Endothelial cell of umbilical vein (primary cell): ENCODE measurements around the gene CLCN4. TPM values are rescaled to one million over a fixed set of nuclear protein-coding genes. Genes with fewer than 3 reads are reported as not detected.

ENCODE experiments used
- BruUV-seq: library from RNA; stranded (reverse); fragments of 400-500 nt; replicated peaks from 2 replicates; lab custom pipeline; 2021; lab: Mats Ljungman, UMichigan
- CTCF ChIA-PET: fragments of 300-600, 350-600 bp; sonication (Branson Sonifier 250); formaldehyde crosslinking; loops from one replicate; lab custom pipeline; 2021; ENCODE audit warnings: antibody characterized with exemption, inconsistent platforms; lab: Charles Lee
- POLR2A ChIA-PET: fragments of 300-600, 350-600 bp; sonication (Branson Sonifier 250); formaldehyde crosslinking; loops from one replicate; lab custom pipeline; 2021; ENCODE audit warnings: antibody characterized with exemption, inconsistent platforms; lab: Charles Lee
- DNase-seq: peaks from one replicate; pipeline ENCODE4 v3.0.0-alpha.2; 2011; ENCODE audit warnings: low read depth, low spot score
- FAIRE-seq: peaks from 2 replicates; lab custom pipeline; 2011; peaks lifted over from hg19 to GRCh38; lab: Jason Lieb, UNC
- H2AFZ ChIP-seq: 2 replicates; pipeline ENCODE4 v1.6.0; 2012; ENCODE audit warnings: low read depth, low read length, control low read depth, inconsistent platforms
- H3K27ac ChIP-seq: 2 replicates; pipeline ENCODE4 v1.5.1; 2011; ENCODE audit warnings: low read depth, mild to moderate bottlenecking, control low read depth, low read length, moderate library complexity; ENCODE audit not compliant: insufficient read depth
- H3K27me3 ChIP-seq, 2 experiments: 2 replicates each; pipeline versions ENCODE4 v1.6.0 to v1.6.1; 2011; ENCODE audit warnings: low read length in 2 of 2, mixed read lengths in 1 of 2; ENCODE audit not compliant: control insufficient read depth in 2 of 2, insufficient read depth in 2 of 2
- H3K36me3 ChIP-seq, 2 experiments: 2 replicates in 1 of 2; 3 replicates in 1 of 2; pipeline ENCODE4 v1.5.1; 2011; ENCODE audit warnings: low read length in 2 of 2, mild to moderate bottlenecking in 1 of 2, moderate library complexity in 1 of 2; ENCODE audit not compliant: control insufficient read depth in 2 of 2, insufficient read depth in 2 of 2; ENCODE audit errors: extremely low read depth in 1 of 2
- H3K4me1 ChIP-seq: 3 replicates; pipeline ENCODE4 v1.5.1; 2011; ENCODE audit warnings: mild to moderate bottlenecking, low read length; ENCODE audit not compliant: control insufficient read depth, insufficient read depth; ENCODE audit errors: extremely low read depth
- H3K4me2 ChIP-seq: 2 replicates; pipeline ENCODE4 v1.6.1; 2011; ENCODE audit warnings: low read length, control low read depth, mixed read lengths; ENCODE audit not compliant: insufficient read depth
- H3K4me3 ChIP-seq, 3 experiments: fragments of 200-600 bp in 1 of 3; sonication (generic), shearing (Covaris generic) in 1 of 3; replicated peaks in 1 of 3; 2 replicates each; pipeline ENCODE4 v1.5.1; 2011 to 2016; ENCODE audit warnings: control low read depth in 3 of 3, low read length in 3 of 3, mild to moderate bottlenecking in 2 of 3, inconsistent platforms in 1 of 3, low read depth in 1 of 3, moderate library complexity in 1 of 3; ENCODE audit not compliant: insufficient read depth in 1 of 3
- H3K79me2 ChIP-seq: 2 replicates; pipeline ENCODE4 v1.6.0; 2012; ENCODE audit warnings: low read length, inconsistent platforms; ENCODE audit not compliant: control insufficient read depth, insufficient read depth
- H3K9ac ChIP-seq: replicated peaks from 2 replicates; pipeline ENCODE3; 2011; ENCODE audit warnings: low read length, control low read depth; ENCODE audit not compliant: insufficient read depth; ENCODE audit errors: extremely low read depth
- H3K9me1 ChIP-seq: replicated peaks from 3 replicates; pipeline ENCODE4 v1.6.0; 2011; ENCODE audit warnings: mild to moderate bottlenecking, low read length; ENCODE audit not compliant: control insufficient read depth, insufficient read depth; ENCODE audit errors: extremely low read depth
- H3K9me3 ChIP-seq: replicated peaks from 2 replicates; pipeline ENCODE4 v1.5.1; 2012; ENCODE audit warnings: low read length, inconsistent platforms; ENCODE audit not compliant: control insufficient read depth, insufficient read depth
- H4K20me1 ChIP-seq: replicated peaks from 2 replicates; pipeline ENCODE3; 2011; ENCODE audit warnings: mild to moderate bottlenecking, low read length; ENCODE audit not compliant: control insufficient read depth, insufficient read depth; ENCODE audit errors: extremely low read depth
- EZH2 ChIP-seq: IDR thresholded peaks from 2 replicates; pipeline ENCODE4 v1.6.1; 2012; ENCODE audit warnings: borderline replicate concordance, low read depth, mild to moderate bottlenecking, moderate library complexity, low read length, inconsistent platforms; ENCODE audit not compliant: severe bottlenecking
- FOS ChIP-seq: IDR thresholded peaks from 2 replicates; pipeline ENCODE4 v1.6.1; 2011; ENCODE audit warnings: mild to moderate bottlenecking, low read length, moderate library complexity, borderline replicate concordance; ENCODE audit not compliant: insufficient read depth
- GATA2 ChIP-seq: IDR thresholded peaks from 2 replicates; pipeline ENCODE4 v1.7.0; 2011; ENCODE audit warnings: low read depth, mild to moderate bottlenecking, moderate library complexity, mixed read lengths, low read length; ENCODE audit not compliant: insufficient read length, insufficient read depth
- JUN ChIP-seq: IDR thresholded peaks from 2 replicates; pipeline ENCODE4 v1.6.1; 2011; ENCODE audit warnings: borderline replicate concordance, low read depth; ENCODE audit not compliant: insufficient read length, insufficient read depth
- MAX ChIP-seq: IDR thresholded peaks from 2 replicates; pipeline ENCODE4 v1.6.1; 2011; ENCODE audit not compliant: insufficient read depth, insufficient read length
- MYC ChIP-seq: IDR thresholded peaks from one replicate; pipeline ENCODE4 v1.6.1; 2011; ENCODE audit warnings: mild to moderate bottlenecking, low read depth, low read length
- POLR2A ChIP-seq: IDR thresholded peaks from 2 replicates; pipeline ENCODE4 v1.6.1; 2012; ENCODE audit warnings: low read depth, mild to moderate bottlenecking, control low read depth, low read length
- POLR2AphosphoS5 ChIP-seq: IDR thresholded peaks from 2 replicates; pipeline ENCODE4 v1.6.1; 2012; ENCODE audit warnings: low read depth, mild to moderate bottlenecking, control low read depth, low read length, moderate library complexity; ENCODE audit not compliant: insufficient read depth
- dilution Hi-C: fragments of 300-500 bp; cut with MboI; formaldehyde crosslinking; loops from one replicate; pipeline ENCODE4 v1.15.0; 2019; ENCODE audit warnings: low sequenced_read_pairs; ENCODE audit not compliant: extremely low pct_ligation_motif_present
- intact Hi-C: fragments of 100-400 bp; cut with micrococcal nuclease; formaldehyde crosslinking; loops from one replicate; pipeline ENCODE4 v1.10.0; 2022
- polyA plus RNA-seq, 4 experiments: library from polyadenylated mRNA; depleted of rRNA in 3 of 4; stranded (reverse) in 3 of 4; unstranded in 1 of 4; fragments of >200 nt; gene quantifications; 2 replicates each; pipeline versions ENCODE4 v1.2.1 to v1.2.3, GENCODE V29; 2011 to 2012; ENCODE audit warnings: missing spikeins in 1 of 4
- total RNA-seq: library from RNA; stranded (reverse); gene quantifications from 2 replicates; pipeline ENCODE4 v1.2.3, GENCODE V29; 2021
- TF ChIP-seq, protein P1 (sequence below), 2 donors: IDR thresholded peaks; 1 replicate in 1 of 2; 2 replicates in 1 of 2; pipeline ENCODE4 v1.5.1; 2011; ENCODE audit warnings: low read length in 2 of 2, mild to moderate bottlenecking in 2 of 2, moderate library complexity in 2 of 2, control low read depth in 1 of 2, inconsistent platforms in 1 of 2, low read depth in 1 of 2; ENCODE audit not compliant: insufficient read depth in 1 of 2; ENCODE audit errors: extremely low read depth in 1 of 2

Gene CLCN4
- total and polyA plus RNA-seq, 2 donors (not counting 3 experiments of a cell fraction or from before 2014, with no cell fraction given), result 7.6 to 19.8 TPM

- CTCF ChIA-PET, result no interaction called here
- Histone ChIP-seq H3K79me2 (no peaks in the 10 kb centered on the region), H3K4me3 (no peak overlapping the region), H3K9ac (no peak overlapping the region), H3K9me1 (no peaks in the 10 kb centered on the region), H3K36me3 (no peaks in the 10 kb centered on the region), H3K4me1 (no peaks in the 10 kb centered on the region), H3K27ac (no peak overlapping the region), H3K27me3 (no peaks in the 10 kb centered on the region), H4K20me1 (no peaks in the 10 kb centered on the region), H2AFZ (no peak overlapping the region), H3K9me3 (no peaks in the 10 kb centered on the region), H3K4me2 (no peak overlapping the region)
- intact Hi-C loops (no loop called here), dilution Hi-C loops (no loop called here)
- no peak for FAIRE-seq
- DNase-seq, result no peak
- no TSS peak for BruUV-seq
- POLR2A ChIA-PET, result no interaction called here
- TF ChIP-seq, protein P1, sequence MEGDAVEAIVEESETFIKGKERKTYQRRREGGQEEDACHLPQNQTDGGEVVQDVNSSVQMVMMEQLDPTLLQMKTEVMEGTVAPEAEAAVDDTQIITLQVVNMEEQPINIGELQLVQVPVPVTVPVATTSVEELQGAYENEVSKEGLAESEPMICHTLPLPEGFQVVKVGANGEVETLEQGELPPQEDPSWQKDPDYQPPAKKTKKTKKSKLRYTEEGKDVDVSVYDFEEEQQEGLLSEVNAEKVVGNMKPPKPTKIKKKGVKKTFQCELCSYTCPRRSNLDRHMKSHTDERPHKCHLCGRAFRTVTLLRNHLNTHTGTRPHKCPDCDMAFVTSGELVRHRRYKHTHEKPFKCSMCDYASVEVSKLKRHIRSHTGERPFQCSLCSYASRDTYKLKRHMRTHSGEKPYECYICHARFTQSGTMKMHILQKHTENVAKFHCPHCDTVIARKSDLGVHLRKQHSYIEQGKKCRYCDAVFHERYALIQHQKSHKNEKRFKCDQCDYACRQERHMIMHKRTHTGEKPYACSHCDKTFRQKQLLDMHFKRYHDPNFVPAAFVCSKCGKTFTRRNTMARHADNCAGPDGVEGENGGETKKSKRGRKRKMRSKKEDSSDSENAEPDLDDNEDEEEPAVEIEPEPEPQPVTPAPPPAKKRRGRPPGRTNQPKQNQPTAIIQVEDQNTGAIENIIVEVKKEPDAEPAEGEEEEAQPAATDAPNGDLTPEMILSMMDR (IDR thresholded peaks at IDR 0.05; ENCODE audit: extremely low read depth in 1 of 2, insufficient read depth in 1 of 2, low read depth in 1 of 2, low read length in 2 of 2), result no peak
Measured at GRCh38 chrX:10246846-10247245, 90.1 kb downstream of the CLCN4 start.

DNA sequence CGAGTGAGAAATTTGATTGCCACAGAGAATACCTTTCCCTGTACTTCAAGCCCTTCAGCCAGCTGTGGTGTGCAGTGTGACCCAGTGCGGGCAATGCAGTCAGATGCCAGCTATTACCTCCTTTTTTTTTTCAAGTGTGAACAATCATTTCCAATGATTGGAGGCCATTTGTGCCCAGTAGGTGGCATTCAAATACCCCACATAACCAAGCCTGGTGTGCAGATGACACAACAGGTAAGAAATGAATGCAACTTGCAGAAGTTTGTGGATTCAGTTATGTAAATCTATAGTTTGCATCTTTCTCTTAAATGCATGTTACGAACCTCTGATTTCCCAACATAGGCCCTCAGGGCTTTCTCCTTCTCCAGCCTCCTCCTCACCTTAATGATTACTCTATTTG, 98.0 kb downstream of the CLCN4 start:
- no peak for TF ChIP-seq POLR2AphosphoS5
- TF ChIP-seq, protein P1 (IDR thresholded peaks at IDR 0.05; ENCODE audit: extremely low read depth in 1 of 2, insufficient read depth in 1 of 2, low read depth in 1 of 2, low read length in 2 of 2), result no peak
- TF ChIP-seq FOS, result no peak
- TF ChIP-seq EZH2, result no peak
- TF ChIP-seq GATA2, result no peak
- no peak for TF ChIP-seq JUN
- TF ChIP-seq MYC, result no peak
- no peak for TF ChIP-seq POLR2A
- TF ChIP-seq MAX, result no peak
- FAIRE-seq (no peak), DNase-seq (peak; percentile 3)
- no peaks in the 10 kb centered on the region for H3K27me3 ChIP-seq
- H3K79me2 ChIP-seq, result no peaks in the 10 kb centered on the region
- no peaks in the 10 kb centered on the region for H3K4me1 ChIP-seq
- H3K9me3 ChIP-seq, result no peaks in the 10 kb centered on the region
- intact Hi-C loops, result loop anchor here (2.0 to 5.0 kb wide), 2 partner anchors 343 to 382 kb away; no protein-coding TSS in a partner anchor
- no TSS peak for BruUV-seq
- no peak overlapping the region for H3K4me3 ChIP-seq
- dilution Hi-C loops, result no loop called here
- no peaks in the 10 kb centered on the region for H3K9me1 ChIP-seq
- no peak overlapping the region for H3K4me2 ChIP-seq
- H3K27ac ChIP-seq, result no peak overlapping the region
- no peak overlapping the region for H3K9ac ChIP-seq
- H2AFZ ChIP-seq, result no peak overlapping the region
- H4K20me1 ChIP-seq, result no peaks in the 10 kb centered on the region
- ChIA-PET CTCF (interaction anchor here (0.7 to 1.4 kb wide), 6 partner anchors 9 to 470 kb away, joined by 3 to 8 read pairs (median 4); partner anchors contain the start of gene MID1), POLR2A (no interaction called here)
- no peaks in the 10 kb centered on the region for H3K36me3 ChIP-seq
